Caco-2 (cell line): ENCODE results near the gene BCL2L2. TPM values are rescaled to one million over a fixed set of nuclear protein-coding genes. Genes with fewer than 3 reads are reported as not detected.
A peak's percentile ranks its signal among the peaks of the same experiment; 100 is the strongest.

Experiments used
- BruUV-seq: library from RNA; stranded (reverse); fragments of 400-500 nt; replicated peaks from 2 replicates; lab custom pipeline; 2021; lab: Mats Ljungman, UMichigan
- CTCF ChIA-PET: fragments of 300-600 bp; sonication (Branson Sonifier 250); formaldehyde crosslinking; loops from one replicate; lab custom pipeline; 2022; ENCODE audit warnings: antibody characterized with exemption; lab: Charles Lee
- POLR2A ChIA-PET: fragments of 300-600 bp; sonication (Branson Sonifier 250); formaldehyde crosslinking; loops from one replicate; lab custom pipeline; 2022; ENCODE audit warnings: antibody characterized with exemption; lab: Charles Lee
- DNase-seq, 2 experiments: peaks; one replicate each; pipeline versions ENCODE4 v3.0.0 to v3.0.0-alpha.2; 2020 to 2022
- H3K27me3 ChIP-seq: replicated peaks from 2 replicates; pipeline ENCODE4 v1.6.0; 2011; ENCODE audit warnings: low read length; ENCODE audit not compliant: control insufficient read depth, insufficient read depth
- H3K36me3 ChIP-seq: 2 replicates; pipeline ENCODE4 v1.5.1; 2011; ENCODE audit warnings: low read length; ENCODE audit not compliant: control insufficient read depth, insufficient read depth
- H3K4me1 ChIP-seq: fragments of 250-450 bp; sonication (Bioruptor Pico); 2 replicates; pipeline ENCODE4 v1.5.1; 2020; ENCODE audit warnings: mild to moderate bottlenecking
- H3K4me3 ChIP-seq: 2 replicates; pipeline ENCODE4 v1.5.1; 2011; ENCODE audit warnings: low read depth, mild to moderate bottlenecking, control low read depth, low read length
- H3K9me3 ChIP-seq: fragments of 250-450 bp; sonication (Bioruptor Pico); 2 replicates; pipeline ENCODE4 v1.5.1; 2020; ENCODE audit warnings: mild to moderate bottlenecking, moderate library complexity
- H3K27ac Mint-ChIP-seq: one replicate; pipeline ENCODE4 v1.8.0; 2022; ENCODE audit warnings: mixed read lengths; ENCODE audit not compliant: unreplicated experiment
- H3K27me3 Mint-ChIP-seq: one replicate; pipeline ENCODE4 v1.8.0; 2022; ENCODE audit warnings: mixed read lengths; ENCODE audit not compliant: insufficient read depth, unreplicated experiment
- H3K36me3 Mint-ChIP-seq: one replicate; pipeline ENCODE4 v1.8.0; 2022; ENCODE audit warnings: mild to moderate bottlenecking, mixed read lengths; ENCODE audit not compliant: insufficient read depth, unreplicated experiment
- H3K4me1 Mint-ChIP-seq: one replicate; pipeline ENCODE4 v1.8.0; 2022; ENCODE audit warnings: low read depth, mixed read lengths; ENCODE audit not compliant: unreplicated experiment
- H3K4me3 Mint-ChIP-seq: one replicate; pipeline ENCODE4 v1.8.0; 2022; ENCODE audit warnings: mild to moderate bottlenecking, moderate library complexity, mixed read lengths; ENCODE audit not compliant: unreplicated experiment
- H3K9me3 Mint-ChIP-seq: one replicate; pipeline ENCODE4 v1.8.0; 2022; ENCODE audit warnings: mixed read lengths; ENCODE audit not compliant: unreplicated experiment
- CTCF ChIP-seq, 2 experiments: fragments of 200-600 bp in 1 of 2; IDR thresholded peaks; 1 replicate in 1 of 2; 2 replicates in 1 of 2; pipeline versions ENCODE4 v1.5.1 to v1.8.0; 2011 to 2022; ENCODE audit warnings: antibody characterized with exemption in 1 of 2, control low read depth in 1 of 2, inconsistent platforms in 1 of 2, low read depth in 1 of 2, low read length in 1 of 2, mild to moderate bottlenecking in 1 of 2, moderate library complexity in 1 of 2; ENCODE audit not compliant: insufficient read depth in 1 of 2, severe bottlenecking in 1 of 2, unreplicated experiment in 1 of 2
- intact Hi-C: fragments of 100-400 bp; cut with micrococcal nuclease; formaldehyde crosslinking; loops from one replicate; pipeline ENCODE4 v1.10.0; 2022; ENCODE audit not compliant: unreplicated experiment
- total RNA-seq: library from RNA; stranded (reverse); gene quantifications from 2 replicates; pipeline ENCODE4 v1.2.3, GENCODE V29; 2022

The BCL2L2 gene
- total RNA-seq, 1 experiment from 2014 or later, result 20.8 TPM

DNA sequence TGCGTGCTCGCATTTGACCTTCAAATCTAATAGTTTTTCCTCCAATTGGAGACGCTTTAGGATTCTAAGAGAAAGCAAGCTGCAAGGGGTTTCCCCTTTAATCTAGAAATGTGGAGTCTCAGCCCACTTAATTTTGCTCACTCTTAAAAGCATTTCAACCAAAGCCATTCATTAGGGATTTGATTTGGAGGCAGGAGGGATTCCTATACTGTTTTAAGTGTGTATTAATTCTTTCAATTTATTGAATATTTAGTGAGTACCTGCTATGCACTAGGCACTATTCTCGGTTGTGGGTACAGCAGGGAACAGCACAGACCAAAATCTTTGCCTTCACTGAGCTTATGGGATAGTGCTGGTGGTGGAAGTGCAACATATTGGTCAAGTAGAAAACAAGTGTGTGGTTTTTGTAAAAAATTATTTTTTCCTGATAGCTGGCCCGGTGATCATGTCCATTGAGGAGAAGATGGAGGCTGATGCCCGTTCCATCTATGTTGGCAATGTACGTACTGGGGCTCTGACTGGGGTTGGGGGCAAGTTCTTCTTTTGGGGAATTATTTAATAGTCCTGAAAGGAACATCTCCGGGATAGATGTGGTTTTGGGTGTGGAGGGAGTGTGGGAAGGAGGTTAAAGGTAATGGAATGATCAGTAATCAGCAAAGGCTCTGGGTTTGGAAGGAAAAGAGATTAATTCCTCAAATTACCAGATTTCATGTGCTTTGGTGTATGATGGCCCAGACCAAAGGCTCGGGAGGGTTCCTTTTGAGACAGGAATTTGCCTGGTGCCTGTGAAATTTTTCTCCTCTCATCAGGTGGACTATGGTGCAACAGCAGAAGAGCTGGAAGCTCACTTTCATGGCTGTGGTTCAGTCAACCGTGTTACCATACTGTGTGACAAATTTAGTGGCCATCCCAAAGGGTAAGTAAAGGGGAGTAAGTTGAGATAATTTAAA lies 16.2 kb downstream of the BCL2L2 start:
- CTCF ChIA-PET, result interaction anchor here (1.0 to 2.7 kb wide), 3 partner anchors 17 to 202 kb away, joined by 4 to 15 read pairs (median 6); partner anchors contain the start of gene BCL2L2
- POLR2A ChIA-PET, result interaction anchor here (1.0 to 3.1 kb wide), 5 partner anchors 16 to 228 kb away, joined by 3 to 51 read pairs (median 5); partner anchors contain the start of genes ACIN1, BCL2L2, C14orf119 and NGDN
- no peak for TF ChIP-seq CTCF (IDR thresholded peaks at IDR 0.05; ENCODE audit: insufficient read depth in 1 of 2, low read depth in 1 of 2, low read length in 1 of 2, severe bottlenecking in 1 of 2, unreplicated experiment in 1 of 2)
- BruUV-seq, result TSS peak; percentile 24
- H3K27me3 ChIP-seq, result no peaks in the 10 kb centered on the region
- H3K4me3 ChIP-seq, result peak overlapping the region; percentile 94
- intact Hi-C loops, result loop anchor here (5.0 kb wide), 2 partner anchors 144 to 716 kb away; partner anchors contain the start of gene NGDN
- Mint-ChIP-seq H3K4me1 (peaks cover 17% of the 10 kb centered on the region), H3K4me3 (peak overlapping the region; percentile 96), H3K27me3 (no peaks in the 10 kb centered on the region), H3K9me3 (no peaks in the 10 kb centered on the region), H3K36me3 (peaks cover 75% of the 10 kb centered on the region), H3K27ac (peak overlapping the region; percentile 96)
- H3K4me1 ChIP-seq, result peaks cover 10% of the 10 kb centered on the region
- H3K36me3 ChIP-seq, result peaks cover 2% of the 10 kb centered on the region
- no peak for DNase-seq
- H3K9me3 ChIP-seq, result no peaks in the 10 kb centered on the region

DNA sequence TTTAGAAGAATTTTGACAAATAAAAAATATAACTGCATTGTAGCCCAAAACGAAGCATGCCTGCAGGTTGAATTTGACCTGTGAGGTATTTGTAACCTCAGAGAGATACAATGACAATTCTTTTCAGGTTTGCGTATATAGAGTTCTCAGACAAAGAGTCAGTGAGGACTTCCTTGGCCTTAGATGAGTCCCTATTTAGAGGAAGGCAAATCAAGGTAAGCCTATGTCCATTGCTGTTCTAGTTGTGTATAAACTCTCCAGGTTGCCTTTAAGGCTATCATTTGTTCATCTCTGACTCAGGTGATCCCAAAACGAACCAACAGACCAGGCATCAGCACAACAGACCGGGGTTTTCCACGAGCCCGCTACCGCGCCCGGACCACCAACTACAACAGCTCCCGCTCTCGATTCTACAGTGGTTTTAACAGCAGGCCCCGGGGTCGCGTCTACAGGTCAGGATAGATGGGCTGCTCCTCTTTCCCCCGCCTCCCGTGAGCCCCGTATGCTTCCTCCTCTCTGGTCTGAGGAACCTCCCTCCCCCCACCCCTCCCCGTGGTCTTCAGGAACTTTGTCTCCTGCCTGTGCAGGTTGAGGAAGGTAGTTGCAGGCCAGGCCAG lies 17.3 kb downstream of the BCL2L2 start:
- Histone ChIP-seq H3K27me3 (no peaks in the 10 kb centered on the region), H3K9me3 (no peaks in the 10 kb centered on the region), H3K36me3 (peaks cover 2% of the 10 kb centered on the region), H3K4me3 (no peak overlapping the region), H3K4me1 (peaks cover 10% of the 10 kb centered on the region)
- Mint-ChIP-seq H3K36me3 (peaks cover 75% of the 10 kb centered on the region), H3K4me3 (no peak overlapping the region), H3K27me3 (no peaks in the 10 kb centered on the region), H3K4me1 (peaks cover 17% of the 10 kb centered on the region), H3K9me3 (no peaks in the 10 kb centered on the region), H3K27ac (no peak overlapping the region)
- no peak for DNase-seq
- no TSS peak for BruUV-seq
- POLR2A ChIA-PET, result no interaction called here
- intact Hi-C loops, result loop anchor here (5.0 kb wide), 2 partner anchors 143 to 717 kb away; partner anchors contain the start of gene NGDN
- no peak for TF ChIP-seq CTCF (IDR thresholded peaks at IDR 0.05; ENCODE audit: insufficient read depth in 1 of 2, low read depth in 1 of 2, low read length in 1 of 2, severe bottlenecking in 1 of 2, unreplicated experiment in 1 of 2)
- CTCF ChIA-PET, result no interaction called here

DNA sequence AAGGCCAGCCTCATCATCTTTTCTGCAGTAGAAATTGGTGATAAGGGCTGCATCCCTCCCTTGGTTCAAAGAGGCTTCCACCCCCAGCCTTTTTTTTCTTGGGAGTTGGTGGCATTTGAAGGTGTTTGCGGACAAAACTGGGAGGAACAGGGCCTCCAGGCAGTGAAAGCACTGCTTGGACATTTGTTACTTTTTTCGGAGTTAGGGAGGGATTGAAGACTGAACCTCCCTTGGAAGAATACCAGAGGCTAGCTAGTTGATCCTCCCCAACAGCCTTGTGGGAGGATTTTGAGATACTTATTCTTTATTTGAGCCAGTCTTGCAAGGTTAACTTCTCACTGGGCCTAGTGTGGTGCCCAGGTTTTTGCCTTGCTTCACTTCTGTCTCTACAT lies 17.8 kb downstream of the BCL2L2 start:
- no TSS peak for BruUV-seq
- no peaks in the 10 kb centered on the region for H3K9me3 Mint-ChIP-seq
- CTCF ChIA-PET, result no interaction called here
- Histone ChIP-seq H3K27me3 (no peaks in the 10 kb centered on the region), H3K9me3 (no peaks in the 10 kb centered on the region), H3K4me3 (no peak overlapping the region), H3K36me3 (peaks cover 2% of the 10 kb centered on the region), H3K4me1 (peaks cover 10% of the 10 kb centered on the region)
- no peak overlapping the region for H3K27ac Mint-ChIP-seq
- no peak for TF ChIP-seq CTCF (IDR thresholded peaks at IDR 0.05; ENCODE audit: insufficient read depth in 1 of 2, low read depth in 1 of 2, low read length in 1 of 2, severe bottlenecking in 1 of 2, unreplicated experiment in 1 of 2)
- POLR2A ChIA-PET, result no interaction called here
- H3K4me1 Mint-ChIP-seq, result peaks cover 17% of the 10 kb centered on the region
- H3K4me3 Mint-ChIP-seq, result no peak overlapping the region
- no peak for DNase-seq
- H3K27me3 Mint-ChIP-seq, result no peaks in the 10 kb centered on the region
- intact Hi-C loops, result loop anchor here (5.0 kb wide), 2 partner anchors 143 to 717 kb away; partner anchors contain the start of gene NGDN
- peaks cover 71% of the 10 kb centered on the region for H3K36me3 Mint-ChIP-seq
